DMS53 treated with DMSO at 0.1 percent for 48 hours (cell line): ENCODE data around the gene RHBDL2.
A peak's percentile ranks its signal among the peaks of the same experiment; 100 is the strongest.
"Not testable (repeated sequence)": the region's sequence is repeated elsewhere in the genome, so short reads cannot be mapped to it uniquely, and the experiment has no call there.

ENCODE experiments used
- DNase-seq: peaks from one replicate; lab custom pipeline; 2025; ENCODE audit not compliant: unreplicated experiment; lab: John Stamatoyannopoulos, UW

The RHBDL2 gene, protein sequence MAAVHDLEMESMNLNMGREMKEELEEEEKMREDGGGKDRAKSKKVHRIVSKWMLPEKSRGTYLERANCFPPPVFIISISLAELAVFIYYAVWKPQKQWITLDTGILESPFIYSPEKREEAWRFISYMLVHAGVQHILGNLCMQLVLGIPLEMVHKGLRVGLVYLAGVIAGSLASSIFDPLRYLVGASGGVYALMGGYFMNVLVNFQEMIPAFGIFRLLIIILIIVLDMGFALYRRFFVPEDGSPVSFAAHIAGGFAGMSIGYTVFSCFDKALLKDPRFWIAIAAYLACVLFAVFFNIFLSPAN

GRCh38 chr1:38941527-38942019 is at the start of gene RHBDL2:
Gene RHBDL2 (minus strand): TSS chr1:38941830. CDS start chr1:38919212, 22,618 bp downstream.
- DNase-seq: no peak

DNA sequence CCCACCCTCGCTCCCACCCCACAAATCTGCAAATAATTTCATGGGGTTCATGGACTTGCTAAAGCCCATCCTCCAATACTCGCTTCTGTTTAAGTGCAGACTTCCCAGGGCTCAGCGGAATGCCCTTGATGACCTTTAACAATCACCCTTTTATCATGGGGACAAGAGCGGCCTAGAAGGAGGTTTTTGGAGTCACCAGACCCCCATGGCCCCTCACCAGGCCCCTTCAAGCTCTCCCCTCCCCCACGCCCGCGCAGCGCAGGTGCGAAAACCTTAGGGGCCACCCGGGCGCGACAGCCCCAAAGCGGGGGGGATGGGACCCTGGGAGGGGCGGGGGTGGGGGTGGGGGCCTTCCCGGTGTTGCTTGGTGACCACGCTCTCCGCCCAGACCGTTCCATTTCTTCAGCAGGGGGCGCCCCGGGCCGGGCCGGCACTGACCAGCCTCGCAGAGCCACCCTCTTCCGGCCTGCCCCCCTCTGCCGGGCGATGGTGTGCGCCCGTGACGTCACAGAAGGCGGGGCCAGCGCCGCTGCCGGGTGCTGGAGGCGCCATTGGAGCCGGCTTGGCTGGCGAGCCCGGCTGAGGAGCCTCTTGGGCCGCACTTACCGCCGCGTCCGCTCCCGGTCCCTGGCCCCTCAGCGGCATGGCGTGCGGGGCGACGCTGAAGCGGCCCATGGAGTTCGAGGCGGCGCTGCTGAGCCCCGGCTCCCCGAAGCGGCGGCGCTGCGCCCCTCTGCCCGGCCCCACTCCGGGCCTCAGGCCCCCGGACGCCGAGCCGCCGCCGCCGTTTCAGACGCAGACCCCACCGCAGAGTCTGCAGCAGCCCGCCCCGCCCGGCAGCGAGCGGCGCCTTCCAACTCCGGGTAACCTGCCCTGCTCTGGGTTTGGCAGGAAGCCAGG is 49.4 kb upstream of the RHBDL2 start, which contains the start of gene AKIRIN1:
TSS of gene AKIRIN1 (plus strand) at position 539 of the 900 bp plus-strand sequence. CDS start at position 644, 105 bp downstream.
- DNase-seq: peak; percentile 90

DNA sequence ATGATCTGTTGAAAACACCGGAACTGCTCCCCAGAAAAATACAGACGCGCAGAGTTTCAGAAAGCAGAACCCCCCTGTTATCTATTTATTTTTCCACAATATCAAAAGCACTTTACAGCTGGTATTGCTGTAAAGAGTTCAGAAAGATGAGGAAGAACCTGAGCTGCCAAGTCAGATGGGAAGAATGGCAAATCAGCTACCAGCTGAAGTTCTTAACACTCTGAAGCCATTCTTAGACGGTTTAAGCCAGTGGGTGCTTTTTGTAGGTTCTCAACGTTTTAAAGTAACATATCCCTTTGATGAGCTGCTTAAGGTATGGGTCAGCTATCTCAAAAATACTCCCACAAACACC is 48.7 kb upstream of the RHBDL2 start:
- peak; percentile 47 for DNase-seq

GRCh38 chr1:38989979-38990378 is 48.3 kb upstream of the RHBDL2 start:
- DNase-seq: no peak

- not testable (repeated sequence) for DNase-seq
These were observed 37.8 kb upstream of the RHBDL2 start for GRCh38 chr1:38979380-38979779.

DNA sequence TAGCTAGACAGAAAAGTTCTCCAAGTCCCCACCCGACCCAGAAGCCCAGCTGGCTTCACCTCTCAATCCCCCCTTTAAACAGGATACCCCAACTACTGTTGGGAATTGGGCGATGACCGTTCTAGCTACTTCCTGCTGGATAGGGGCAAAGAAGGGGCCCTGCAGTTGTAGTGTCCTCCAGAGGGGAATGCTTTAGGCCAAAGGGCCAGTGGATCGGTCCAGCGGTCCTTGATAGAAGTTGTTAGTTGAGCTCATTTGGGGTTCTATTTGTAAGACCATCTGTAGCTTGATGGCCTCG is 36.6 kb upstream of the RHBDL2 start:
- not testable (repeated sequence) for DNase-seq

GRCh38 chr1:38977399-38978244 is 36.0 kb upstream of the RHBDL2 start:
- not testable (repeated sequence) for DNase-seq

GRCh38 chr1:38973659-38974437 is 32.2 kb upstream of the RHBDL2 start:
- DNase-seq: no peak

DNA sequence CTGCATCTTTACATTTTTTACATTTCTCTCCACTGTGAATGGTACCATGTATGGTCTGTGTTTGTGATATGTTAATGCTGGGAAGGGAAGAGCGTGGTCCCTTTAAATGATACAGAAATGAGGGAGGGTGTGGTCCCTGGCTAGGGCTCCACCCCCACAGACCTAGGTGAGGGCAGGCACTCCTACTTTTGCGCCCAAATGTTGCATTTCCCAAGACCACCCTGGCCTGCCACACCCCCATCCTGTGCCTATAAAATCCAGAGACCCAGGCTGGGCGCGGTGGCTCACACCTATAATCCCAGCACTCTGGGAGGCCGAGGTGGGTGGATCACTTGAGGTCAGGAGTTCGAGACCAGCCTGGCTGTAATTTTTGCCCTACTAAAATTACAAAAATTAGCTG is 31.5 kb upstream of the RHBDL2 start:
- DNase-seq: not testable (repeated sequence)

GRCh38 chr1:38964140-38964548 is 22.5 kb upstream of the RHBDL2 start:
- DNase-seq: peak; percentile 11

GRCh38 chr1:38962560-38962959 is 20.9 kb upstream of the RHBDL2 start:
- DNase-seq: no peak

DNA sequence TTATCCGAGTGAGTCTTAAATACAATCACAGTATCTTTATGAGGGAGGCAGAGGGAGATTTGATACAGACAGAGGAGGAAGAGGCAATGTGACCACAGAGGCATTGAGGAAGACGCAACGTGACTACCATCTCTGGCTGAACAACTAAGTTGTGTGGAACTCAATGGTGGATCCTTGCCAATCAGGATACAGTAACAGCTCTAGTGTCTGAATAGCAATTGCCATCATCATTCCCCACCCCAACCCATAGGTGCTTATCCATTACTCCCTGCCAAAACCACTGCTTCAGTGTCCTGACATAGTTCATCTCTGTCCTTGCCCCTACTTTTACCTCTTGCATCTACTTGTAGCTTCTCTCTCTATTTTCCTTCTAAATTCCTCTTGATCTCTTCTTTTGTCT is 20.5 kb upstream of the RHBDL2 start:
- DNase-seq: no peak

GRCh38 chr1:38958967-38959366 is 17.3 kb upstream of the RHBDL2 start:
- DNase-seq: peak; percentile 15

DNA sequence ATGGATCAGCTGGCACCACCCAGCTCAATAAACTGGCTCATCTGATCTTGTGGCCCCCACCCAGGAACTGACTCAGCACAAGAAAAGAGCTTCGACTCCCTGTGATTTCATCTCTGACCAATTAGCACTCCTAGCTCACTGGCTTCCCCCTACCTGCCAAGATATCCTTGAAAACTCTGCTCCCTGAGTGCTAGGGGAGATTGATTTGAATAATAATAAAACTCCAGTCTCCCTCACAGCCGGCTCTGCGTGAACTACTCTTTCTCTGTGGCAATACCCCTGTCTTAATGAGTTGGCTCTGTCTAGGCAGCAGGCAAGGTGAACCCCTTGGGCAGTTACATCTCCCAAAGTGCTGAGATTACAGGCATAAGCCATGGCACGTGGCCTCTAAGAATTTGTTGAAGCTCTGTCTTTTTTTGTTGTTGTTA is 11.8 kb upstream of the RHBDL2 start:
- DNase-seq: no peak

- no peak for DNase-seq
These were observed 8.9 kb upstream of the RHBDL2 start for GRCh38 chr1:38950553-38950952.

- DNase-seq: no peak
These were observed 2.9 kb upstream of the RHBDL2 start for GRCh38 chr1:38944547-38944946.

DNA sequence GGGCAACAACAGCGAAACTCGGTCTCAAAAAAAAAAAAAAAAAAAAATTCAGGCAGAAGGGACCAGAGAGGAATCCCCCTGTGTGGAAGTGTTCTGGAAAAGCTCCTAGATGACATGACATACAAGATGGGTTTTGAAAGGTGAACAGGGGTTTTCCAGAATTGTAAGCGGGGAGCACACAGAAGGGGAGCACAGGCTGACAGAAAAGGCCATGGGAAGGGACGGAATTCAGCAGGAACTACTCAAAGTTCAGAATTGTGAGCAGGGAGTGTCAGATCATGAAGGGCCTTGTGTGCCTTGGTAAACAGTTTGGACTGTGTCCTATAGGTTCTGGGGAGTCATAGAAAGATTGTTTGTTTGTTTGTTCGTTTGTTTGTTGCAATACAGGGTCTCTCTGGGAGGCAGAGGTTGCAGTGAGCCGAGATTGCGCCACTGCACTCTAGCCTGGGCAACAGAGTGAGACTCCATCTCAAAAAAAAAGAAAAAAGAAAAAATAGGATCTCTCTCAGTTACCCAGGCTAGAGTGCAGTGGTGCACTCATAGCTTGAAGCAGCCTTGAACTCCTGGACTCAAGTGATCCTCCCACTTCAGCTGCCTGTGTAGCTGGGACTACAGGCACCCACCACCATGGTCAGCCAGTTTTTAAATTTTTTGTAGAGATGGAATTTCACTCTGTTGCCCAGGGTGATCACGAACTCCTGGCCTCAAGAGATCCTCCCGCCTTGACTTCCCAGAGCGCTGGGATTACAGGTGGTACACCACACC is 1.2 kb upstream of the RHBDL2 start:
- DNase-seq: no peak

DNA sequence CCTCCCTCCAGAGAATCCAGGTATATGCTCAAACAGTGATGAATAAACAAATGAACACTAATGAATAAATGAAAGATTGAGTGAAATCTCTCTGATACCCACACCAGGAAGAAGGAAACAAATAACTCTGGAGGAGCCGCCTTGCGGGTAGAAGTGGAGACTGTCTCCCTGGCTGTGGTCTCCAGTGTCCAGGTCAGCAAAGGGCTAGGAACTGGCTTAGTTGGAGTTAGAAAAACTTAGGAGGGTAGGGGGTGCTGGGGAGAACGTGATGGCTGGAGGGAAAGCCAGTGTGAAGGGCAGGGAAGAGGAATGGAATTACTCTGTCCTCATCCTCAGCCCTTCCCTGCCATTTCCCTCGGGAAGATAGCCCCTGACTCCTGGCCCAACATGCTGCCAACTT is 537 bp downstream of the RHBDL2 start:
- DNase-seq: no peak

DNA sequence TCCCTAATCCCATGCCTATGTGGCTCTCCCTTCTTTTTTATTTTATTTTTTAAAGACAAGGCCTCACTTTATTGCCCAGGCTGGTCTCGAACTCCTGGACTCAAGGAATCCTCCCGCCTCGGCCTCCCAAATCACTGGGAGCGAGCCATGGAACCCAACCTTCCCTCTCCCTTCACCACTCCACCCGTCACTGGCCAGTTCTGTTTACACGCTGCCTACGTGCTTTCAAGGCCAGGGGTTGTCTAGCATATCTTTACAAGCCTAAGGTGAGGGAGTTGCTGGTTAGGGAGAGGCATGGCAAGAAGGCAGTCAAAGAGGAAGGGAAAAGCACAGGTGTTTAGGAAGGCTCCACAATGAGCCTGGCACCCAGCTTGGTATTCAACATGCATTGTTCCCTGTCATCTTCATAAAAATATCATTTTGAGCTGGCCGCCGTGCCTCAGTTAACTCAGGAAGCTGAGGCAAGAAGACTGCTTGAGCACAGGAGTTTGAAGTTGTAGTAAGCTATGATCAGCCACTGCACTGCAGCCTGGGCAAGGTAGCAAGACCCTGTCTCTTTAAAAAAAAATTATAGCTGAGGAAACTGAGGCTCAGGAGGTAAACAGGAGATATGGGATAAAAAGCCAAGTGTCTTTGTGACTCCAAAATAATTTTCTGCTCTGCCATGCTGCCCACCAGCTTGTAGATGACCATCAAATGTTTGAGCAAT is 1.1 kb downstream of the RHBDL2 start:
- no peak for DNase-seq
